ENCODE results near the gene SKIC8.
A peak's percentile ranks its signal among the peaks of the same experiment; 100 is the strongest.

Gene SKIC8

DNA sequence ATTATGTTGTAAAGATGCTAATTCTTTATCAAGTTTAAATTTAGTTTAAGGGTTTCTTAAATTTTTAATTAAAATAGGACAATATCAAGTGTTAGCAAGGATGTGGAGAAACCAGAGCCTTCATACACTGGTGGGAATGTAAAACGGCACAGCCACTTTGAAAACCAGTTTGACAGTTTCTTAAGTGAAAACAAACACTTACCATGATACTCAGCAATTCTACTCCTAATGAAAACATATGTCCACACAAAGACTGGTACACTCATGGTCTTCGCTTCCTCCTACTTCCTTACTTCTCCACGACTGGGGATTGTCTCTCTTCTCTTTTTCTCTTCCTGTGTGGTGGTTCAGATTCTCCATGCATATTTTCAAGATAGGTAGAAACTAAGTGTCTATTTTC is 9.2 kb downstream of the SKIC8 start:
- no peak for DNase-seq

DNA sequence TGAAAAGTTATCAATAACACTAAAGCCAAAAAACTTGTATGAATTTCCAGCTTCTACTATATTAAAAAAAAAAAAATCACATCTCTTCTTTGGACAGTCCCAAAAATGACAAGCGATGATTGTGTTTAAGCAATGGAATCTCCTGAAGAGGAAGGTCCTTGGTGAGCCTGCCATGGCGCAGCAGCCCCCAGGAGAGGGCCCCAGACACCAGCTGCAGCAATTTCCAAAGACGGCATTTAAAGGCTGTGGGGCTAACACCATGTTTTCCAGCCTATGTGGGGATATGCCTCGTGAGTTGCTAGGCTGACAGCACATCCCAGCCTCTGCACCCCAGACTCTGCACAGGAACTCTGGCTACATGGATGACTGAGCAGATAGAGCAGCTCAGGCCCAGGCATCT is 14.7 kb downstream of the SKIC8 start:
- DNase-seq = no peak

DNA sequence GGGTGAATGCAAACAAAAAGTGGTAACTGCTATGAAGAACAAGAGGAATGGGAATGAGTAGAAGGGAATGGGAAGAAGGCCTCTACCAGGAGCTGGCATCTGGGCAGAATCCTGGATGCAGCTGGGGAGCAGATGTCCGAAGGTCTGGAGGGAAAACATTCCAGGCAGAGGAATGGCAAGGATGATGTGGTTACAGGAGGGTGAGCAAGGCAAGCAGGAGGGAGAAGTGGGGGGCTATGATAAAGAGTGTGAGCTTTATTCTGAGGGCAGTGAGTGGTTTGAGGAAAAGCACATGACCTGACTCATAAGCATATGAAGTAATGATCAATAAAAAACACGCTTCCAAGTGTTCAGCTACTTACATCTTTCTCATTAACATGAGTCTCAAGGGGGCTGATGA is 17.1 kb downstream of the SKIC8 start:
- DNase-seq = no peak

DNA sequence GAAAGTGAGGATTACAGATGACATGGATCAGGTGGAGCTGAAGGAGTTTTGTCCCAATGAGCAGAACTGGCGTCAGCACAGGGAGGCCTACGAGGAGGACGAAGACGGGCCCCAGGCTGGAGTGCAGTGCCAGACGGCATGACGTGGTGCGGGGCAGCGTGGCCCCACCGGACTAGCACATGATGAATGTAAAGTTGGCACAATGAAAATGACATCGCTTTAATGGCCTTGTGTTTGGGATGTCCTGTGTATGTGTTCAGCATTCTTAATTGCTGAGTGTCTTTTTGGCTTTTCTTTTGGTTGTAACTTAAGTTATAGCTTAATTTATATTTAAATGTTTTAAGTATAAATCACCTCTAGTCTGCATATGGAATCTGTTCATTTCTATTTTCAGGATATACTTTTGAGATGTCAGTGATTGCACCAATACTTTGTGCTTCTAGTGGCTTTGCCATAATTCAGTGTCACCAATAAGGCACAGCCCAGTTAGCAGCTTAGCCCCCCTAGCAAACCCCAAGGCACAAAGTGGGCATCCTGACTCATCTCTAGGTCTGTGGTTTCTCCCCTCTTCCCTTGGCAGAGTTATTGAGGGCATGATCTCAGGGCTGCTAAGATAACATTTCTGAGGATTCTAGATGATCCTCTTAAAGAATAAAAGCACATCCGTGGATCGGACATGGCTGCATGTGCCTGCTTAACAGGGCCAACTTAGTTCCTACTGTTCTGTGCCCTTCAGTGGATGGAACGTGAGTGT is 18.9 kb downstream of the SKIC8 start:
- DNase-seq = no peak

DNA sequence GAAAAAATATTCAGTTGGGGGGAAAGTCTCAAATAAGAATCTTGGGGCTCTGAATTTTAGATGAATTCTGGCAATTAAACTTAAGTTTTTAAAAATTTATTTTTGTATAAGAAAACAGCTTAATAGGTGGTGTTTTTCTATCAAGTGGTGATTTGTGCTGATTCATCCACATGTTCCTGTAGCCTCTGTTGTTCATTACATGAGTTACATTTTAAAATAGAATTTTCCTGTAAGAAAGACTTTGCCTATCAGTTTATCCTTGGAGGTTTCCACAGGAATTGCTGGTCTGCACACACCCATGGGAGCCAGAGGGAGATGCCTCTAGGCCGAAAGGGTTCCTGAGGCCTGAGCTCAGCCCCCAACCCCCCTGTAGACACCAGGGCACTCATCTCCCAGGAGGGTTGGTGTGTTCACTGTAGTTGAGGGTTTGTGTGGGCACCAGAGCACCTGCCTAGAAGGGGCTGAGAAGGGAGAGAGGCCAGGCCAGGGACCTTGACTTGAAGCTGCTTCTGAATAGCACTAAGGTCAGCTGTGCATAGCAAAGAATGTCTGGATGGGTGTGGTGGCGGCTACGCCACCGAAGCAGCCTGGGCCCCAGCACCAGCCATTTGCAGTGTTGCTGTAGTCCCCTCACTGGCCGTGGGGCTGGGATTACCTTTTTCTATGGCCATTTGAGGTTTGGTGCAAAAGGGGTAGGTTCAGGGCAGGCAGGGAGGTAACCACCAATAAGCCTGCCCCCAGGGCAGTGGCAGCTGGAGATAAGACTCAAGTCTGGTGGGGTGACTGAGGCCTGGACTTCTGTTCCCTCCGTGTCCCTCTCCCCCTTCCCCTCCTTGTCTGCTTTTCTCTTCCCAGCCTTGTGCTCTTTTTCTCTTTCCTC is 23.1 kb downstream of the SKIC8 start:
- DNase-seq = no peak

DNA sequence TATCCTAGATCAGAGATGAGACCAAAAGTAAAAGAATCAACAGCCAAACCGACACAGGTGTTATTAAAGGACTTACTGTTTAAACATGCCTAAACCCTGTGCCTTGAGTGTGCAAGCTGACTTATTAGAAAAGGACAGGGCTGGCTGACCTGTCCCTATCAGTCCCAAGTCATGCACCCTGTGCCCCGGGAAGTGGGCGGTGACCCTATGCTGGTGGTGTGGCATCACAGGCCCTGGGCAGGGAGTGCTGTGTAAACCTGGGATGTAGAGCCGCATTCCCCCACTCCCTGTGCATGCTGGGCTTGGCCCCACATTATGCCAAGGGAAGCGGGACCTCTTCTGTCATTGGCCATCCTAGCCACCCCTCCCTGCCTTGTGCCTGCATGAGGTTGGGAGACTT is 24.4 kb downstream of the SKIC8 start:
- no peak for DNase-seq

DNA sequence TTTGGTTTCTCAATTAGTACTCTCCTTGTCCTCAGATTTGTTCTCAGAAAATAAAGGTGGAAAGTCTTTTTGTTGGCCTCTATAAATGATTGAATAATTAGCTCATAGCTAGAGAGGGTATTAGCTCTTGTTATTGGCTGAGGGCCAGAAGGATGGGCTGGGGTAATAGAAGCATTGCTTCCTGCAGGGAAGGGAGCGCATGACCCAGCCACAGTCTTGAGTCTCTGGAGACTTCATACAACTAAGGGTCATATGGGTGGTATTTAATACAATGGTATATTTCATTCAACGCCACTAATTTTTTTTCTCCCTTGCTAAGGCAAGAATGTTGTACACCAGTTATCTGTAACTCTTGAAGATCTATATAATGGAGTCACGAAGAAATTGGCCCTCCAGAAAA is 26.6 kb downstream of the SKIC8 start:
- no peak for DNase-seq

DNA sequence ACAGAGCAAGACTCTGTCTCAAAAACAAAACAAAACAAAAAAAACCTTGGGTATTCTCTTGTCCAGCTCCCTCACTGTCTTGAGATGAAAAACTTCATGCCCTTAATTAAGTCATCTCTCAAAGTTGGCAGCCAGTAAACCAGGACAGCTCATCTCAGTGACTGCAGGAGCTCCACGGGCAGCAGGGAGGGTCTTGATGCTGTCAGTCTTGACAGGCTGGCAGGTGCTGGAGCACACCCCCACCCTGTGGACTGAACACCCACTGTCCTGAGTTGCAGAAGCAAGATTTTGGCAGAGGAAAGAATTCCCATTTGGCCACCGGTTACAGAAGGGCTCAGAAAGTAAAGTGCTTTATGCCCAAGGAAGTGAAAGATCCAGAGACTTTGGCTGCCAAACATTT is 27.1 kb downstream of the SKIC8 start:
- no peak for DNase-seq

DNA sequence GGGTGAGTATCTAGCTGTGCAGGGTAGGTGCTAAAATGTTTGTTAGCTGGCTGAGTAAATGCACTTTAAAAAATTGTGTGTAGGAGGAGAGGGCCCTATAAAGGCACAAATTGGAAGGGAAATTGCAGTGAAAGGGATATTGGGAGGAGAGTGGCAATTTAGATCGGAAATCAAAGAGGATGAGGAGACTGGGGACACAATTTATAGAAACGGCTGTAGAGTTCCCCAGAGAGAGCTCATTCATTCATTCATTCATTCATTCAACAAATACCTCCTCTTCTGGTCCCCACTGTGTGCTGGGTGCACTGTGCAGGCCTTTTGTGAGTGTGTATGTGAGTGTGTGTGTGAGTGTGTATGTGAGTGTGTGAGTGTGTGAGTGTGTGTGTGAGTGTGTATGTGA is 32.6 kb downstream of the SKIC8 start:
- DNase-seq = no peak

DNA sequence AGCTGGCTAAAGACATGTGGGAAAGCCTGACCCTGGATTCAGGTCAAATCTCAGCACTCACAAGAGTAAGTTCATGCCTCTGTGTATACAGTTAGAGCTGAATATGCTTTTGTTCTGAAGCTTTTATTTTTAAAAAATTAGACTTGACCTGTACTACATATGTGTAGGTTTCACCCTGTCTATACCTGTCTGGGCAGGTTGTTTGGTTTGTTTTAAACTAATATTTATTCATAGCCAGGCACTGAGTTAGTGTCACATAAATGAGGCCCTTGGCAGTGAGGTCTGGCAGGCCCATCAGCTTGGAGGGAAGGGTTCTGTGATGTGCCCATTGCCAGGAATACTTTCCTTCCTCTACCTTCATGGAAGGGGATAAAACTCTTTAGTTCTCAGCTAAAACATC is 33.2 kb downstream of the SKIC8 start:
- no peak for DNase-seq

DNA sequence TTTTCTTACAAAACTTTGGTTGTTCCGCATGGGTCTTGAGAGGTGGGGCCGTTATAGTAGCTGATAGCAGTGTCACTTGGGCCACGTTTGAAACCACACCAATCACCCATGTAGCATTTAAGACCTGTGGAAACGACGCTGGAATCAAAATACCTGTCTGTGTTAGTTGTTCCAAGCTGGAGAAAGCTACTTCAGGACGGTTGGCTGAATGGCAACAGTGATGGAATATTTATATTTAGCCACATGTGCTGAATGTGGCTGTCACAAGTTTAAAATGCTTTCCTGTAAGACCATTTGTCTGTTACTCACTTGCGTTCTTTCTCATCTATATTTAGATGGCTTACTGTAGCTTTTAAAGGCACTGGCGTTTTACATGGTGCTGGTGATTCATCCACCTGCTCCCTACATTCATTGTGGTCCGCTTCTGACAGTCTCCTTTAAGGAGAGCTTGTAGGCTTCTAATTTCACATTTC is 33.6 kb downstream of the SKIC8 start:
- no peak for DNase-seq

DNA sequence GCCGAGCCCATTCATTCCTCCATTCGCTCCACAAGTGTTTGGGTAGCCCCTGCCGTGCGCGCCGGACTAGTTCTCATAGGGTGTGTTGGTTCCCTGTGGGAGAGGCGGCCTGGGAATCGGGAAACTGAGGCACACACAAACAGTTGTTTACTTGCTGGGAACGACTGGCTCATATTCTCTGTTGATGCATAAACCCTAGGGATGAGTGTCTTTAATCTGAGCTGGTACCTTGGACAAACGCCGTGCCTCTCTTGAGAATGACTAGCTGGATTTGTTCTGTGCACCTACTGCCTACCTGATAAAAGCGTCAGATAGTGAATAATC is 34.3 kb downstream of the SKIC8 start:
- DNase-seq = no peak

DNA sequence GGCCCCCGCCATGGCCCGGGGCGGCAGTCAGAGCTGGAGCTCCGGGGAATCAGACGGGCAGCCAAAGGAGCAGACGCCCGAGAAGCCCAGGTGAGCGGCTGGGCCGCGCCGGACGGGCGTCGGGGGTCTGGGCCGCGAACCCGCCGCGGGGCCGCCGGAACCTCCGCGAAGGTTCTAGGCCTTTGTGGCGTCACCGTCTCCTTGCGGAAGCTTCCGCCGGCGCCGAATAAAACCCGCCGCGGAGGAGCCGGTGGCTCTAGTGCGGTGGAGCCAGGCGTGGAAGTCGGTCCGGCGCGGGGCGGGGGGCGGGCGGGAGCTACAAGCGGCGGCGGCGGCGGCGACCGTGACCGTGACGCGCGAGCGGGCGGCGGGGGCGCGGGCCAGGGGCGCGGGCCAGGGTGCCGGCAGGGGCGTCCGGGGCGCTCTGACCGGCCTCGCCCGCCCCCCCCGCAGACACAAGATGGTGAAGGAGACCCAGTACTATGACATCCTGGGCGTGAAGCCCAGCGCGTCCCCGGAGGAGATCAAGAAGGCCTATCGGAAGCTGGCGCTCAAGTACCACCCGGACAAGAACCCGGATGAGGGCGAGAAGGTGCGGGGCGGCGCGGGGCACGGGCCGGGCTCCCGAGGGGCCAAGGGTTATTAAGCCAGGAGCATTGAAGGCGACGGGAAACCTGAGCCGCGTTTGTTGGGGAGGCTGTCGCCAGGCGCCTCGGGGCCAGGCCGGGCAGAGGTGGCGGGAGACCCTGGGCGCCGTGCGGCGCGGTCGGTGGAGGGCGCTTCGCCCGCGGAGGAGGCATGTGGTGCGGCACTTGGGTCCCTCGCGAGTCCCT is 34.9 kb downstream of the SKIC8 start, which contains the start of gene DNAJA4:
Gene DNAJA4 (plus strand): TSS at position 259 of the 833 bp plus-strand sequence. CDS start 202 bp downstream, at position 461.
- no peak for DNase-seq

DNA sequence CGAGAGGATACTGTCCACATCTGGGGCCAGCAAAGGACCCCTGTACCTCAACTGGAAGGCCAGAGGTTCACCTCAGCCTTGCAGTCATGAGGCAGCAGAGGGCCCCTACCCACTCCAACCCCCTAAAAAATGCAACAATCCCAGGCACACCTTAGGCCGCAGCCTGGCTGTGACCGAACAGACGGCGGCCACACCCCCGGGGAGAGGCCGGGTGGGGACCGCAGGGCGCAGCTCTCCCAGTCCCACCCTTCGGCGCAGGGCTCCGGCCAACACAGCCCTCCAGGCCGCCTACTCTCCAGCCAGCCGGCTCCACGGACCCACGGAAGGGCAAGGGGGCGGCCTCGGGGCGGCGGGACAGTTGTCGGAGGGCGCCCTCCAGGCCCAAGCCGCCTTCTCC is 35.5 kb downstream of the SKIC8 start:
- no peak for DNase-seq

DNA sequence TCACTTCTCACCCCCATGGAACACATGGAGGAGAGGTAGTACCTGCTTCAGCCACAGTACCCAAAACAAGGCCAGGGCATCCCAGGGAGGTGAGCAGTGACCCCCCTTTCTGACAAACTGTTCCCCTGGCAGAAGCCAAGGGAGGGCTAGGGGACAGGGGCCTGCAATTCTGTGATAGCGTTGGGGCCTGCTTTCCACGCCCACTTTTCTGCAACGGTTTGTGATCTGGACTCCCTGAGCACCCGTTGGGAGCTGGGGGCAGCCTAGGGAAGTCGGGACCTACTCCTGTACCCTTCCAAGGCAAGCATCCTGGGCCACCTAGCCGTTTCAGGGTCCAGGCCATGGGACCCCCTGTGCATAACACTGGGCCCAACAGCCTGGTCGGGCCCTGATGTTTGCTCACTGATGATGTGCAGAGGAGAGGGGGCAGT is 36.0 kb downstream of the SKIC8 start:
- DNase-seq = no peak

DNA sequence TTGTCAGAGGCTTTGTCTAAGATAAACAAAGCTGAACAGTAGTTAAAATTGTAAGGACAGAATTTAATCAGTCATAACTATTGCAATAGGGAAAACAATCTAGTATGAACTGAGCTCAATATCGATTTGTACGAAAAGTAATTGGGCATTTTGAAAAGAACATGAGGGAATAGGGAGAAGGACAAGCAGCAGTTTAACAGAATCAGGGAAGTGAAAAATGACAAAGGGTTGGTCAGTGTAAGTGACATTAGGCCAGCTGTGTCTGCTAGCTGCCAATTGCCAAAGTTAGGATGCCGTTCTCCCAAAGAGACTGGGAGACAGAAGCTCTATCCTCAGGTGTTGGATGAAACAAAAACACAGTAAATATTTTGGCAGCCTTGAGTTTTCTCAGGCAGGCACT is 38.3 kb downstream of the SKIC8 start:
- no peak for DNase-seq

DNA sequence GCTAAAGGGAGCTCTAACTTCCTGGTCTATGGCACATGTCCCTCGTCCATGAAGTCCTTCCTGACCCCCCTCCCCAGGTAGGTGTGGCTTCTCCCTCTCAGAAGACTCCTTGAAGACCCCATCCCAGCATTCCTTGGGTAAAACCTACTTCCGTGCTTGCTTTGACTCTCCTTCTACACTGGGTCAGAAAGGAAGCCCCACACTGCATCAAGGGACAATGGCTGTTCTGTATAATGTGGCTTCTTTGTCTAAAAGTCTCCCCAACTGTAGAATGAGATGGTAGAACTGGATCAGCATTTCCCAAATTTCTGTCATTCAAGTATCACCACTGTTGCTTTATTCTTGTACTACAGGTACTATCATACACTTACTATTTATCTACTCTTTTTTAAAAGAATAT is 38.9 kb downstream of the SKIC8 start:
- DNase-seq = no peak

DNA sequence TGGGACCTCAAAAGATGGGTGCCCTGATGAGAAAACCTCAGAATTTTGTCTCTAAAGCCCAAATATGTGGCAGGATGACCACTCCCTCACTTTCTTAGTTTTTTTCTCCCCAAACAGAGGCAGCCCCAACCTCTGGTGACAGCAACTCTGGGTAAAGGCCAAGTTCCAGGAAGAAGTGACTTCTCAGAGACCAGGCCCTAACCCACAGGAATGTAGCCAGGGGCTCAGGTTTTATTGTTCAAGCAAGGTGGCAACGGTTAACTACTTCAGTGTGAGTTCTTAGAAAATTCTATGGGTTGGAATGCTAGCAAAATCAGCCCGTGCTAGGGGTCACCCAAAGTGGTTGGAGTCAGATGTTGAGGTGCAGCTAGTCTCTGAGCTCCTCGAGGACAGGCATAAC is 40.2 kb downstream of the SKIC8 start:
- no peak for DNase-seq

DNA sequence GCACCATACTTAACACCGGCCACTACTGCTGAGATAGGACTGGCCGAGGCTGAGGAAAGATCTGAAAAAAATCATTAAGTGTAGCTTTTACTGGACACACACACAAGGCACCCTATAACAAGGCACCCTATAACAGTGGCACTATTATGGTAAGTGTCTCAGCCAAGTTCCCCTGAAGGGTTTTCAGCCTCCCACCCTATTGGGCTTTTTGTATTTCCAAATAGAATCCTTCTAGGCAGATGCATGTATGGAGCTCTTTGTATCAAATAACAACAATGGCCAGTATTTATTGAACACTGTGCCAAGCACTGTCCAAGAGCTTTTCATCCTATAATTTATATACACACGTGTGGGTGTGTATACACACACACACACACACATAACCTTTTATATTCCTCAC is 41.7 kb downstream of the SKIC8 start:
- DNase-seq = no peak

DNA sequence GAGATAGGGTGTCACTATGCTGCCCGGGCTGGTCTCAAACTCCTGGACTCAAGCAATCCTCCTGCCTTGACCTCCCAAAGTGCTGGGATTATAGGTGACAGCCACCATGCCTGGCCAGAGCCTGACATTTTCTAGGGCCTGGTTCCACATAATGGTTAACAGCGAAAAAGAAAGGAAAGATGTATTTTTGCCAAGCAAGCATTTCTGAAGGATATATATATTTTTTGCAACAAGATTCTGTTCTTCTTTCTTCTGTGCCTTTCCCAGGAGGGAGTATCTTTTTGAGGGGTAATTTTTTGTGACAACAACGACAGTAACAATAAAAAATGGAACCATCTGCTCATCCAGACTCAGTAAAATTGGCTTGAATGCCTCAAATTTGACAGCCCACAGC is 43.4 kb downstream of the SKIC8 start:
- DNase-seq = no peak

DNA sequence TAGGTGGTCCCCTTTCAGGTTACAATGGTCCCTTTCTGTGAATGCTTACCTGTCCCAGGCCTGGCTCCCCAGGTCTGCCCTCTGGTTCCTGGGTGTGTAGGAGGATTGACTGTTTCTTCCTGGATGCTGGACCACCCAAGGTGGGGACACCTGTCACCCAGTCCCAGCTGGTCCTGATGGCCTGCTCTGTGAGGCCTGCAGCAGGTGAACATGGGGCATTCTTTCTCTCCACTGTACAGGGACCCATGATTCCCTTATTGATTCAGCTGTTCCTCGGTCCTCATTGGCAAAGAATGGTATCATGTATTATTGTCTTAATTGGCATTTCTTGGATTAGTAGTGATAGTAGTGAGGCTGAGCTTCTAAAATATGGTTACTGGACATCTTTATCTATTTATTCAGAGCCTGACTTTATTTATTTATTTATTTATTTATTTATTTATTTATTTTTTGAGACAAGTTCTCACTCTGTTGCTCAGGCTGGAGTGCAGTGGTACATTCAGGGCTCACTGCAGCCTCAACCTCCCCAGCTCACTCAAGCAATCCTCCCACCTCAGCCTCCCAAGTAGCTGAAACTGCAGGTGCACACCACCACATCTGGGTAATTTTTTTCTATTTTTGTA is 43.9 kb downstream of the SKIC8 start:
- DNase-seq = peak; percentile 35 to 39

DNA sequence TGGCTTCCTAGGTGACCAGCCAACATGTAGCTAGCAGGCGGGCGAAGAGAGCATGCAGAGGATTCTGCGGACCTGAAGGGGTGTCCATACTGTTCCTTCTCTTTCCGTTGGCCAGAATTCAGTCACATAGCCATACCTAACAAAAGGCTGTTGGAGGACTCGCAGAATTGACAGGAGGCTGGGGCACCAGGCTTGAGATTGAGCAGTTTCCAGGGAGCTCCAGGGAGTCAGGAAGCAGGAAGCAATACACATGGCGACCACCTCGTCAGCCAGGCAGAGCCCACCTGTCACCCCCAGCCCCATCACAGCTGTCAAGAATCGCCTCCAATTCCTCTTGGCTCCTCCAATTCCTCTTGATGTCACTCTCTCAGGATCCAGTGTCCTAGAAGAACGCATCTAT is 48.3 kb downstream of the SKIC8 start:
- no peak for DNase-seq

DNA sequence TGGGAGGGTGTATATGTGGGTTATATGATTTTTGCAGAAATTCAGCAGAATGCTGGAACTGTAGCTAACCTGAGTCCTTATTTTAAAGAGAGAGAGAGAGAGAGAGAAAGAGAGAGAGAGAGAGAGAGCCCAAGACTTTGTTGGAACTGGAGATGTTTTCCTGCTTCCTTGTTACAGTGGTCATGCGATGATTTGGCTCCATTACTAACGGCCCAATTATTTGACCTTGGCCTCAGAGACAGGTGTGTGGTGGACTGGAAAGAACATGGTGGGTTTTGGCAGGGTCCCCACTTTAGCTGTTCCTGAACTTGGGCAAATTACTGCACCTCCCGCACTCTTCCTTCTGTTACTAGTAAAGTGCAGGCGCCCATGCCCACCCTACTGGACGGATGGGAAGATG is 50.3 kb downstream of the SKIC8 start:
- DNase-seq = no peak

Data from SHP77 (cell line).